Epidermal melanocyte (primary cell): ENCODE results near the gene DOCK9.

ENCODE experiments used
- DNase-seq: peaks from one replicate; pipeline ENCODE4 v3.0.0; 2011; ENCODE audit warnings: low spot score; ENCODE audit not compliant: insufficient read length

The DOCK9 gene

DNA sequence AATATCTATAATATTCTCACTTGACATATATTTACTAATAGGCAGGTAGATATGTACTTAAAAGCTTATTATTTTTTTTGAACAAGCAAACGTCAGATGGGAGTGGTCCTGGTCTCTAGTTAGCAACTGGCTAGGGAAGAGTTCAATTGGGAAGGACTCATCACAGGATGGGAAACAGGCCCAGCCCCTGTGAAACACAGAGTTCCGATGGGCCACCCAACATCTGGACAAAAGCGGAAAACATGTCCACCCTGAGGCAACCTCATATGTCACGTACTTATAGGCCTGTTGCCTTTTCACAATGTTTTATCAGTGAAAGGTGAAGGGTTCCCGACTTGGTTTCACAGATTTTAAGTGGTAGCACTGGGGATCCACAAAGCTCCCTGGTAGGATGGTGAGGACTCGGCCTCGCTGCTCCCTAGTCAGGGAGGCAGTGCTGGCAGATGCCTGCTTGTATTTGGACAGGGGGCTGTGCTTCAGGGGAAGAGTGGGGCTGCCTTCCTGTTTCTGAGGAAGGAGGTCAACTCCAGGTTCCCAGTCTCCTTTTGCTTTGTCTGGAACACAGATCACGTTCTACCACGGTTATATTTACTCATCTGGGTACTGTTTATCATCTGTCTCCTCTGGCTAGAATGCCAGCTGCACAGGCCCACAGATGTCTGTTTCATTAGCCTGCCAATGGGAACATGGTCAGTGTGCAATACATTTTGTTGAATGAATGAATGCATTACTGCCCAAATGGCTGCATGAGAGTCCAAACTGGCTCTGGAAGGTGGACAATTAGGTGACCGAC lies 176.0 kb downstream of the DOCK9 start:
- no peak for DNase-seq

DNA sequence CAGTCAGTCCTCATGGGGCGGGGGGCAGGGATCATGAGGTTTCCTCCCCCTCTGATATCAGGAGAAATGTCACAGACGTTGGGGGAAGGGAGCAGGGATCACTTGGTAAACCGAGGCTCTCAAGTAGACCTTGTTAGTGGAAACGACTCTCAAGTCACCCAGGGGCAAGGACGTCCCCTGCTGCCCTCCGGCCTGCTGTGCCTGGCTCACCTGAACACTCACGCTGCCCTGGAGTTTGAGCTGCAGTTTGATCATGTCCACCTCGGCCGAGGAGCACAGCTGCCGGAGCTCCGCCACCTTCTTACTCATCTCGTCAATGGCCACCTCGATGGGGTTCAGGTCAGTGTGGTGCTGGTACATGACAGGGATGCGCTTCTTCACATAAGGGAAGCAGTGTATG lies 177.8 kb downstream of the DOCK9 start:
- no peak for DNase-seq

DNA sequence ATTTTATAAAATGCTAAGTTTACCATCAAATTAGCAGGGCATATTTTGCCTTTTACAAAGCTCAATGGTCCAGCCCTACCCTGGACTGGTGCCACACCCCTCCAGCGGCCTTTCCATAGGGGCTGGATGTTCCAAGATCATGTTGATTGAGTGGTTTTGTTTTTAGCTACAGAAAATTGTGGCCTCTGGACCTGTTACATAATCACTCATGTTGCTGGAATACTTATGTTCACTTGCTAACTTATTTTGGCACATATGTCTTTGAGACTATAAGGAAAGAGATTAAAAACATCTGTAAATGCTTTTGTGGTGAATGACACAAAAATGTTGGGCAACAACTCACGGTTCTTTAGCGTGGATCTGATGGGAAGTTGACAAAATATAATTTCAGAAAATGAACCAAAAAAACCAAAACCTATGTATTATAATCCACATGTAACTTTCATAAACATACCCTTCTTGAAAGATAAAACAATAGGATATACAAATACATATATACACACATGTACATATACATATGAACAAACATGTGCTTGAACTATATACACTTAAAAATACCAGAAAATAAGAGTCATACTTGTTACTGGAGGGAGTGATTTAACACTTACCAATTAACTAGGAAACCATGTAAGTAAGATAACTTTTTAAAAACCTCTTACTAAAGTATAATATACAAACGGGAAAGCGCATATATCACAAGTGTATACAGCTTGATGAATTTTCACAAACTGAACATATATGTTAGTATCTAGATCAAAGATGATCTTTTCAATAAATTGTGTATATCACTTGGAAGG lies 178.8 kb downstream of the DOCK9 start:
- DNase-seq: no peak

DNA sequence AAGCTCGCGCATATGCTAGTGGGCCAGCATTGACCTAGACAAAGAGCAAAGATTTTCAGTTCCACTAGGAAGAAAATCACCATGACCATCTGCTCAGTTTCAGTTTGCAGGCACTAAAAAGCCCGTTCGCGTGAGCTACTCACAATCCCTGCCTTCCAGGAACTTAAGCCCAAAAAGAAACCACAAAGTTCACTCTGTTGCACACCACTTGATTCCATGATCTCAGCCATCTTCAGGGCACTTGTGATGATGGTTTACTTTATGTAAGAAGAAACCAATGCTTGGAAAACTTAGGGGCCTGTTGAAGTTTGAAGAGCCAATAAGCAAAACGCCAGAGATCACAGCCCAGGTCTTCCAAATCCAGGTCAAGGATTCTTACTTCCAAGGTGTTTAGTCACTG lies 180.4 kb downstream of the DOCK9 start:
- no peak for DNase-seq

DNA sequence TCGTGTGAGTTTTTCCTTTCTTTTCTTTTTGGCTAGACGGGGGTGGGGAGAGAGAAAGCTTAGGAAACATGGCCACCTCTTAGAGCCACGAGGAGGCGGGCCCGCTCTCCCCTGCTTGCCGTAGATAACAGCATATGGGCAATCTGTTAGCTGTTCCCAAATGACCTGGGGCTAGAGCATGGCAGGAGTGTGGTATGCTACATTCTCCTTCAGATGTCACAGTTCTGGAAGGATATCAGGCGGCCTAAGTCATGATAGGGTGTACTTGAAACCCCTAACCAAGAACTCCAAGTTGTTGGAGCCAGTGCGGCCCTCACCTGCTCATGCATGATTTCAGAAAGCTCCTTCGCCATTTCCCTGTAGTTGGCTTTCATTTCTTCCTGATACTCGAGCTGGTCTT lies 181.1 kb downstream of the DOCK9 start:
- DNase-seq: no peak

DNA sequence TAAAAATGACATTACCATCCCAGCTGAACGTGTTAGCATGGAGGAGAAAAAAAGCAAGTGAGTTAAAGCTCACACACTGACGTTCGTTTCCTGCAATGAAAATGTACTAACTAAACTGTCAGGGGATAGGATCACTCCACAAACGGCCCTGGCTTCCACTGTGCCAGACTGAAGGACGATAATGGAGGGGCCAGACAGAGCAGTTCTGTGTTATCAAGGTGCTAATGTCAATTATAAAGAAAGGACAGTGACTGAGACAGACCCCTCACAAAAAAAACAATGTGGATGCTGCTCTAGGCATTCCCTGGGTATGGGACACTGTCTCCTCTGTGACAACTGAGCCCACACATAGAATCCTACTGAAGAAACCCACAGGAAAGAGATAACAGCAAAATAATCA lies 181.7 kb downstream of the DOCK9 start:
- DNase-seq: no peak

DNA sequence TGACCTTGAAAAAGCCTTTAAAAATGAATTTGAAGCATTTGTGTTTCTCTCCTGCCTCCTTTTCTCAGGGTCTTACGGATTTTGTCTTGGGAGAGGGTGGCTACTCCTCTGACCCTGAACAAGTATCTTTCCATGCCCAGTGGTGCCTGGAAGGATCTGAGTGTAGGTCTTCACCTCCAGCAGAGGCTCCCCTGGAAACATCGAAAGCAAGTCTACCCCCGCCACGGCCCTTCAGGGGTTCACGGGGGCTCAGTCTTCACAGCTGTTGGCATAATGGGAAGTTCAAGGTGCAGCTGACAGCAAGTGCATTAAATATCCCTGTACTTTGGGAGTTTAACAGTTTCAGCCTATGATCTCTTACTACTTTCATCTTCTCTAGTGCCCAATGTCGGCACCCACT lies 182.6 kb downstream of the DOCK9 start:
- no peak for DNase-seq

DNA sequence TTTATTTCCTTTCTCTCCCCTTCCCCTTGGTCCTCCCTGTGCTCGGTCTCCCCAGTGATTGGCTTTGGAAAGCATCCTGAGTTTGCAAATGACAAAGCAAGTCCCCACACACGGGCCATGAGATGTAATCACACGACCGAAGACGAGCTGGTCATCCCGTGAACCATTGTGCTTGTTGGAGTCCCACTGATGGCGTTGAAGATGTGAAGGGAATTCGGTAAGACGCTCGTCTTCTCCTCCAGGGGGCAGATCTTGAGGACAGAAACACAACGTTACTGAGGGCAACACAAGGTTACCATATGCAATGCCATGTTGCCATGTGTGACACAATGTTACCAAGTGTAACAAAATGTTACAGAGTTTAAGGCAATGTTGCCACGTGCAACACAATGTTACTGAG lies 183.4 kb downstream of the DOCK9 start:
- no peak for DNase-seq

DNA sequence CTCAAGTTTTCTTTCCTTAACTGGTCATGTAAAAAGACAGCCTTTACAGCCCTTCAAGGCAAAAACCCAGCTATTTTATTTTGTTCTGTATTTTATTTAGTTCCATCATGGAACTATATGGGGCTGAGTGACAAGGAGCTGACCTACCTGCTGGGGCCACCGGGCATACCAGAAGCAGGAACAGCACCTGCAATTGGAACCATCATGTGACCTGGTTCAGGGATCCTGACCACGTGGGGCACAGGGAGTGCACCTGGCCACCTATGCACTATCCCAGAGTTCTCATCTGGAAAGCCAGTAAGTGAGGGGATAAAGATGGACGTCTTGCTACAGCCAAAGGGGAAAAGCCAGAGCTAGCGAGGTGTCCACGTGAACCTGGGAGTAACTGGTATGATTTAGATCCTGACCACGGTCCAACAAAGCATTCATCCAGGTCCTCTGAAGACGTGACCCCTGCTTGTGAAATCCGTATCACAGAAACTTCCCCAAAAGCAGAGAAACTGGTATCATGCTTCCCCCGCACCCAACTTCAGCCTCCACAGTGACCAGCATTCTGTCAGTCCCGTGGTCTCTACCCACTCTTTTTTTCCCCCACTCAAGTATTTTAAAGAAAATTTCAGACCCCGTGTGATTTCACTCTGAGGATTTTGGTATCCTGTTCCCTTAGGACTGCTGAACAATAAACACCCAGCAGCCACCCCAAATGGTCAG lies 184.9 kb downstream of the DOCK9 start:
- no peak for DNase-seq

DNA sequence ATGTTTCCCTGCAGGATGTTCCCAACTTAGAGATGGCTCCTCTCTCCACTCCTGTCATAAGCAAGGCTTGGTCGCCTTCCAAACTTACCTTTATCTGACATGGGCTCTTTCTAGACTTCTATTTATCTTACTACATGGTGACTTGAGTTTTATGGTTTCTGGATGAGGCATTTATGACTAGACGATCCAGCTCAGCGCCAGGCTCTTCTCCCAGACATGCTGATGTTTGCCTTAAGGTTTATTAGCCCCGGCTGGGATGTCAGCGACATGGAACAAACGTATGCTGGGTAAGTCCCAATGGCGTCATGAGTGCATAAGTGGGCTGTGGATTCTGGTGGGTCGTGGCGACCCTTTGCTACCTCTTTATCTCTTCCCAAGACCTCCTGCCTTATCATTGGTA lies 185.5 kb downstream of the DOCK9 start:
- DNase-seq: no peak

DNA sequence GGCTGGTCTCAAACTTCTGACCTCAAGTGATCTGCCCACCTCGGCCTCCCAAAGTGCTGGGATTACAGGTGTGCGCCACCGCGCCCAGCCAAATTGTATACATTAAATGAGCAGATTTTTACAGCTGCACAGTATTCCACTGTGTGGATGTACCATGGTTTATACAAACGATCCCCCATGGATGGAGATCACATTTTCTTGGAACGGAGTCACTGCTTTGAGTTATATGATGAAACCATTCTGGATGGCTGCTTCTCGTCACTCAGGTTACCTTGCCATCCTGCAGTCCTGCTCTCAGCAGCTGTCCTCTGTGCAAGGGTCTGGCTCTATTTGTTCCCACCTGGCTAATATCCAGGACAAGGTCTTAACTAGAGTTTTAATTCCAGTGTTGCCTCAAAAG lies 186.3 kb downstream of the DOCK9 start:
- no peak for DNase-seq

DNA sequence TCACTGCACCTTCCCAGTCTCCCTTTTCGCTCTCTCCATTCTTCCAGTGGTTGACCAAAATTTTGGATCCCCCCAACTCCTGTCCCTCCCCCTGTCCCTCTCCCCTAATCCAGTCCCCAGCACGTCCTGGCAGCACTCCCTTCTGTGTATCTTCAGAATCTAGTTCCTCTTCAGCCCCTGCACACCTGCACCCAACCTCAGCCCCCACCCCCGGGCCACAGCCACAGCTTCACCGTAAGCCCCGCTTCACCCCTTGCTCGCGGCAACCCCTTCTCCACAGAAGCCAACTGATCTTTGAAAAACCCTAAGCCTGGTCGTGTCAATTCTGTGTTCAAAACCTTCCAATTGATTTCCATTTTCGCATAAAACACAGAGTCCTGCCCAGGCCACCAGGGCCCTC lies 189.9 kb downstream of the DOCK9 start:
- DNase-seq: no peak

DNA sequence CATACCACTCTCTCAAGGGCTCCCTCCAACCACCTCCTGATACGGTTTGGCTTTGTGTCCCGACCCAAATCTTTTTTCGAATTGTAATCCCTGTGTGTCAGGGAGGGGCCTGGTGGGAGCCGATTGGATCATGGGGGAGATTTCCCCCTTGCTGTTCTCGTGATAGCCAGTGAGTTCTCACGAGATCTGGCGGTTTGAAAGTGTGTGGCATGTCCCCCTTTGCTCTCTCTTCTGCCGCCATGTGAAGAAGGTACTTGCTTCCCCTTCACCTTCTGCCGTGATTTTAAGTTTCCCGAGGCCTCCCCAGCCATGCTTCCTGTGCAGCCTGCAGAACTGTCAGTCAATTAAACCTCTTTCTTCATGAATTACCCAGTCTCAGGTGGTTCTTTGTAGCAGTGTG lies 190.7 kb downstream of the DOCK9 start:
- no peak for DNase-seq

DNA sequence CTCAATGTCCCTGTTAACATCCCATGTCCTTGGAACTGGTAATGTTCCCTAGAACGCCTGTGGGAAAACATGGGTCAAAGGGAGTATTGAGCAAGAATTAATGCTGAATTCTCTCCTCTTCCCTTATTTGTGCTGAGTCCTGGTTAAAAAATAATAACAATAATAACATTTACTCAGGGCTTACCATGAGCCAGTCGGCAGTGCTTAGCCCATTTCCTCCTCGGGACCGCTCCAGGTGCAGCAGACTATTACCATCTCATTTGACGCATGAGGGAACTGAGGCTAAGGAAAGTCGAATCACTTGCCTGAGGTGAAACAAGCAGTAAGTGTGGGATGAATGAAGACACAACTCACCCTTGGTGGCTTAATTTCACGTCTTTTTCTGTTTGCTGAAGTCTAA lies 191.8 kb downstream of the DOCK9 start:
- no peak for DNase-seq

DNA sequence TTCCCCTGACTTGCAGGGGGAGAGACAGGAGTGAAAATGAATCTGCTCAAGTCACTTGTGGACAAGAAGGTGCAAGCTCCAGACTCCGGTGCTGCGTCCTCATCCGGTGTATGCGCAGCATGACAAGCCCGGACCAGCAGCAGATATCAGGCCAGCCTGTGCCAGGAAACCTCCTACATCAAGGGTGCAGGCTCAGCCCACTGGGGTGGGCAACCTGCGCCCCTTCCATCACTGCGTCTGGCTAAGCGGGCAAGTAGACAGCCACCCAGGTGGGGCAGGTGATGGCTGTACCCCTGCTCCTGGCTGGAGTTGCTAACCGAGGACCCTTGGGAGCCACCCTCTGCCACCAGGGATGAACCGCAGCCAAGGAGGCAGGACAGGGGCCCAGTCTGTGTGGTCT lies 192.5 kb downstream of the DOCK9 start:
- DNase-seq: no peak

DNA sequence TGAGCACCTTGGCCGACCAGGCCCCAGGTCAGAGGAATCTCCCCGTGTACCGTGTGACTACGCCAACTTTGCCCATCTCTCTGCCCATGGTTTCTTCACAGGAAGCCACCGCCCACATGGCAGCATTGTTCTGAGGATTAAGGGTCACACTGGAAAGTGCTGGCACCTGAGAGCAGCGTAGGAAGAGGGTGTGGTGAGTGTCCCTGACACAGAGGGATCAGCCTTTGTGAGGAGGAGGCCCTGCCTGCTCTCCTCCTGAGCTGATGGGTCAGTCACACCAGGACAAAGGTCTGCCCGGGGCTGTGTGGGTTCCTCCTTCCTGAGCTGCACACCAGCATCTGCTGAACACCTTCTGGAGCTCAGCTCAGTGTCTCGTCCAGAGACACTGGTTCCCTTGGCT lies 193.2 kb downstream of the DOCK9 start:
- DNase-seq: no peak

DNA sequence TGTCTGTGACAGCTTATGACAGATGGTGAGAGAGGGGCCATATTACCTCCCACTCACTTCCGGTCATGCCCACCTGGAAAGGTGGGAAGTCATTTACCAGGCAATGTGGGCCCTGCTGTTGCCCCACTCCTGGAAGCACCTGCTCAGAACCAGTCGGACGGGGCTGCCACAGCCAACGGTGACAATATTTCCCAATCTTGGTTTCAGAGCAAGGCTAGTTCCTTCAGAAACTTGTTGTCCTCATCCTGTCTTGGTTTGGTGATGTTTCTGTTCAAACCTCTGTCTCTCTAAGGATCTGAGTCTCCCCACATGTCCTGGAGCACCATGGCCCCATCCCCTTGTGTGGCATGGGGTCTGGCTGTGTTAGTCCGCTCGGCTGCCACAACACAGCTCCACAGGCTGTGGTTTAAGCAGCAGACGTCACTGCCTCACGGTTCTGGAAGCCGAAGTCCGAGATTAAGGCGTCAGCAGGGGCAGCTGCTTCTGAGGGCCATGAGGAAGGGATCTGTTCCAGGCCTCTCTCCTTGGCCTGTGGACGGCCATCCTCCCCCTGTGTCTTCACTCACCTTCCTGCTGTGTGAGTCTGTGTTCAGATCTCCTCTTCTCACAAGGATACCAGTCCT lies 193.9 kb downstream of the DOCK9 start:
- DNase-seq: no peak

DNA sequence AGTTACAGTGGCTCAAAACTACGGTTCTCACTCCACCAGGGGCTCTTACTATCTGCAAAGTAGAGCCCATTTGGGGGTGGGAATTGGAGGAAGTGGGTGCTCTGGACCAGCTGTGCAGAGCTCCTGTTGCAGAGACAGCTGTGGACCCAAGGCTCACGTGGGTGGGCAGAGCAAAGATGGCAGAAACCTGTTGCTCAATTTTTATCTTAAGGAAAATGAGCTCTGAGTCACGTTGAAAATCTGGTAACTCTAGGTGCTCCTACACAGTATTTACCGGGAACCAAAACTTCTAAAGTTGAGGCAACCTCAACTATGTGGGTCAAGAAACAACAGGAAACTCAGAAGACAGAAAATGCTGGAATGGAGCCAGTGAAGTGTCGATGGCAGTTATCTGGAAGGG lies 195.2 kb downstream of the DOCK9 start:
- DNase-seq: peak; percentile 4

DNA sequence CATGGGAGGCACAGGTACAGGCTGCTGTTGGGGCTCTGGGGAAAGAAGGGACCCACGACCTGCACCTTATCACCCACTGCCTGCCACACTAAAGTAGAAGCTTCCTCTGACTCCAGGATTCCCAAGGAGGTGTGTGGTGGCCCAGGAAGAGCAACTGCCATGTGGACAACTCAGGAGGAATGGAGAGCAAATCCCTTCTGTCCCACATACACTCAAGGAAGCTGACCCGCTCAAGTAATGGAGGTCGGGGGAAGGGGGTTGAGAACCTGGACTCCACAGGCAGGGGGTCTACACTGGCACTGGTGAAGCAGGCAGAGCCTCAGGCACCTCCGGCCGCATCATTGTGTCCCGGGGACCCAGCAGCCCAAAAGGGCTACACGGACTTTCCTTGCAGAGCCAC lies 196.0 kb downstream of the DOCK9 start:
- DNase-seq: no peak

DNA sequence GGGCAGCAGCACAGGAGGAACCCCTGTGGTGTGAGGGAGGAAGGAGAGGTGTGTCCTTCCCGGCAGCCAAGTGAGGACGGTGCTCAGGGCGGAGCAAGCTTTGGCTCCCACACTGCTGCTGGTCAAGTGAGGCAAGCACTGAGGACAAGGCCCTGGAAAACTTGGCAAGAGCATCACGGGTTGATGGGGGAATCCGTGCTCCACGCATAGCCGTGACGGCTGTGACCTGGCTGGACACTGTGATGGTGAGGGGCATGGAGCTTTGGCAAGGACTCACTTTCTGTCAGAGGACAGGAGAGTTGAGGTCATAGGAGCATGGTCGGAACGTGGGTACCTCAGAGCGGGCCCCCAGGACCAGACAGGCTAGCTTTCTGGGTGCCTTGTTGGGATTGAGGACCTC lies 196.4 kb downstream of the DOCK9 start:
- no peak for DNase-seq

DNA sequence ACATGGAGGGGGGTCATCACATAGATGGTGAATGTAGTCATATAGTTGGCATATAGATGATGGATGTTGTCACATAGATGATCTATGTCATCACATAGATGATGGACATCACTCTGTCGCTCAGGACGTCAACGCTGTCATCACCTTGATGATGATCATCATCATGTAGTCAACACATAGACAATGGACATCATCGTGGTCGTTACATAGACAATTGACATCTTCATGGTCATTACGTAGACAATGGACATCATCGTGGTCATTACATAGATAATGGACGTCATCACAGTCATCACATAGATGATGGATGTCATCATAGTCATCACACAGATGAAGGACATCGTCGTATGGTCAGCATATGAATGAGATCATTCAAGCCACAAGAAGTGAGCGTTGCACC lies 196.8 kb downstream of the DOCK9 start:
- DNase-seq: peak; percentile 11

DNA sequence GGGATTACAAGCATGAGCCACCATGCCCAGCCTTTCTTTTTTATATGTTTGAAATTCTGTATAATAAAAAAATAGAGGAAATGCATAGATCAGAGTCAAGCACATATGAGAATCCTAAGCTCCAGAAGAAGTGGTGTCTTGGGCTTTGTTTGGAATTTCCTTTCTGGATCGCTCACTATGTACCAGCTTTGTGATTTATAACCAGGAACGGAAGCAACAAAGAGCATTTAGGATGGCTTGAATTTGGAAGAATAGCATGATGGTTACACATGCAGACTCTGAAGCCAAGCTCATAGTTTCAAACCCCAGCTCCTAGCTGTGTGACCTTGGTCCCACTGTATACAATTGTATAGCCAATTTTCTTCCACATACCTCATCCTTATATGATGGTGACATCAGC lies 197.4 kb downstream of the DOCK9 start:
- DNase-seq: peak; percentile 19
